ENCODE results near the gene FBXO46.

DNA sequence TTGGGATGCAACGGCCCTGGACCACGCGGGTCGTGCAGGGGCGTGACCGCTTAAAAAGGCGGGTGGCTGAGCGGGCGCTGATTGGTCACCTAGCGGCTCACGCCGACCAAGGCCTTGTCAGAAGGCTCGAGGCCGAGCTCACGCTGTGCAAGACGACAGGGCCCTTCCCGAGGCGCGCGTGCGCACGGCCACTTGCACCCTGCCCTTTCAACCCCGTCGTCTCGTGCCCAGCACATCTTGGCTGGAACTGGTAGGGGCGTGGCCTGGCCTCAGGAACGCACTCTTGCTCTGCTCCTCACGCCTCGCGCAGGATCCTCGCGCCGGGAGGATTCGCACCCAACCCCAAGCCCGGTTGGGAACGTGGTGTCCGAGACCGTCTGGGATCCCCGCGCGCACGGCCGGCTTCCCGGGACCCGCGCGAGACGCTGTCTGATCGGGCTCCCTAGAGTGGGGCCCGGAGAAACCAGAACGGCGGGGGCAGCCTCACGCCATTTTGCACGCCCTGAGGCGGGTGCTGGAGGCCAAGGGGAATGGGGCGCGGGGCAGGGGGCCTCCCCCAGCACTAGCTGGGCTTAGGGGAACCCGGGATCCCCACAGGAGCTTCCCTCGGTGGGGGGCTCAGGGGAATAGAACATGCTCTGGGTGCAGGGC lies 2.6 kb upstream of the FBXO46 start, which contains the start of gene MEIOSIN:
- TF ChIP-seq EP300 (IDR thresholded peaks at IDR 0.05; ENCODE audit: borderline replicate concordance in 1 of 2, low read depth in 1 of 2, low read length in 1 of 2) (no peak), CTCF (IDR thresholded peaks at IDR 0.05) (no peak), TAF1 (IDR thresholded peaks at IDR 0.05; ENCODE audit: borderline replicate concordance, low read depth, low read length) (no peak), POLR2AphosphoS5 (IDR thresholded peaks at IDR 0.05; ENCODE audit: low read depth, low read length) (no peak), SIN3A (IDR thresholded peaks at IDR 0.05; ENCODE audit: borderline replicate concordance, low read depth, low read length) (no peak), SMC3 (IDR thresholded peaks at IDR 0.05; ENCODE audit: low read depth, low read length) (no peak)
